ENCODE results near the gene CADM1. TPM values are rescaled to one million over a fixed set of nuclear protein-coding genes. Genes with fewer than 3 reads are reported as not detected.

CADM1 gene
- total RNA-seq, 1 experiment from 2014 or later = 15.5 TPM

DNA sequence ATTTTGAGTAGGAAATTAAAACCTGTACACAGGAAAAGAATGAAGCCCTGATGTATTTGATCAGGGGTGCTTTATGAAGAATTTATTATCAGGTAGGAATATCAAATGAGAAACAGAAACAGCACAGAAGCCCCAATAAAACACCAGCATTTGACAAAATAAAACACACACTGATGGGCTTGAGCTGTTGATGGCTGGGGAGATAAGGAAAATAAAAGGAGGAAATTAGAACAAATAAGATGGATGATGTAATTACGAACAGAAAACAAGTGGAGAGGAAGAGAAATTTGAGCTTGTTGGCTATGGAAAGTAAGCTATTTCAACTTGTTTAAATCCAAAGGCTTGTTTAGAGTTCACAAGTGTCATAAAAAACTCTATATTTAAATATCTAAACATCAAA lies 213.7 kb downstream of the CADM1 start:
- no peak for DNase-seq
- Histone ChIP-seq H3K4me3 (ENCODE audit: insufficient read depth, low read depth, low read length) (no peak overlapping the region), H3K36me3 (replicated peaks; ENCODE audit: control insufficient read depth, insufficient read depth, low read length) (no peaks in the 10 kb centered on the region), H3K27me3 (ENCODE audit: control insufficient read depth, insufficient read depth, low read length) (no peaks in the 10 kb centered on the region; the same call in 1 of the 2 replicates)

DNA sequence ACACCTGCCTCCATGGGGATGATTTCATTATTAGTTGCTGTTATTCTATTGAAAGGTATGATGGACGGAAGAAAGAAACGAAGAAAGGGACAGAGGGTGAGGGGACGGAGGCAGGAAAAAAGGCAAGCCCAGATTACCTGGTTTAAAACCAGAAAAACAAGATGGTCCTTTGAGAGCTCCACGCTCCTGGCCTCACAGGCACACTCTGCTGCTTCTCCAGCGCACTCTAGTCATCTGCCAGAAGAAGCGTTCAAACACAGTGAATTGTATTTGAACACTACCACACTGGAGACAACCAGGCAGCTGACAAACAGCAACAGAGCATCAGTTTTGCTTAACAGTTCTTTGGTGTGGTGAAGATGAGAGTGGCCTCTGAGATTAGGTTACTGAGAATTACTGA lies 216.9 kb downstream of the CADM1 start:
- H3K36me3 ChIP-seq (replicated peaks; ENCODE audit: control insufficient read depth, insufficient read depth, low read length) = no peaks in the 10 kb centered on the region
- no peak overlapping the region for H3K4me3 ChIP-seq (ENCODE audit: insufficient read depth, low read depth, low read length)
- DNase-seq = no peak
- H3K27me3 ChIP-seq (ENCODE audit: control insufficient read depth, insufficient read depth, low read length) = no peaks in the 10 kb centered on the region; the same call in 1 of the 2 replicates

DNA sequence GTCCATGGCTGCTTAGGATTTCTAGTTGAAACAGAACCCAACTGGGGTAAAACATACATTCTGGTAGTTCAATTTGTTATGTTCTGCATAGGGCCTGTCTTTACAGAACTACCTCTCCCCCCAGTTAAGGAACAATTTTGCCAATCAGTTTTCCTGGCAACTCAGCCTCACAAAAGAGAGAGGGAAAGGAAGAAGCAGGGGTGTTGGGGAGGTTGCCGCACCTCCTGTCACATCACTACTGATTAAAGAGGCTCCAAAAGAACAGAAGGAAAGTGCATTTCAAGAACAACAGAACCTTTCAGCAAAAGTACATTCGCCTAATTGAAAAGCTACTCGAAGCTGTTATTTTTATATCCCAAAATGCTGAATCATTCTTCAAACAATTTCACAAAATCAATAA lies 217.6 kb downstream of the CADM1 start:
- no peak overlapping the region for H3K4me3 ChIP-seq (ENCODE audit: insufficient read depth, low read depth, low read length)
- no peaks in the 10 kb centered on the region; the same call in 1 of the 2 replicates for H3K27me3 ChIP-seq (ENCODE audit: control insufficient read depth, insufficient read depth, low read length)
- DNase-seq = no peak
- H3K36me3 ChIP-seq (replicated peaks; ENCODE audit: control insufficient read depth, insufficient read depth, low read length) = no peaks in the 10 kb centered on the region

DNA sequence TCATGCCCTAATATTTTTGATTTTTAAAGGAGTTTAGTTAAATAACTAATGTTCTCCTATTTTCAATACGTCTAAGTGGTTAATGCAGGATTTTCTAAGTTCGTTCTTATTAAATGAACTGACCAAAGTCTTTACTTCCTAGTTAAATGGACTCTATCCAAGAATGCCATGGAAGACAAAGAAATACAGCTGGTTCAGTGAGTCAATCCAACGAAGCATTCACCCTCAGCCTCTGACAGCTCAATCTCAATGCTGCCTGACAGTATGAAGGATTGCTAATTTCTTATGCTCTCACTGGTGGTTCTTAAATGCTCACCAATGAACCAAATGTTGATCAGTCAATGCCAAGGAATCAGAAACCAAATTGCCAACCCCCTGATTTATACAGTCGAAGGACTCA lies 219.4 kb downstream of the CADM1 start:
- Histone ChIP-seq H3K27me3 (ENCODE audit: control insufficient read depth, insufficient read depth, low read length) (no peaks in the 10 kb centered on the region; the same call in 1 of the 2 replicates), H3K4me3 (ENCODE audit: insufficient read depth, low read depth, low read length) (no peak overlapping the region), H3K36me3 (replicated peaks; ENCODE audit: control insufficient read depth, insufficient read depth, low read length) (no peaks in the 10 kb centered on the region)
- no peak for DNase-seq

DNA sequence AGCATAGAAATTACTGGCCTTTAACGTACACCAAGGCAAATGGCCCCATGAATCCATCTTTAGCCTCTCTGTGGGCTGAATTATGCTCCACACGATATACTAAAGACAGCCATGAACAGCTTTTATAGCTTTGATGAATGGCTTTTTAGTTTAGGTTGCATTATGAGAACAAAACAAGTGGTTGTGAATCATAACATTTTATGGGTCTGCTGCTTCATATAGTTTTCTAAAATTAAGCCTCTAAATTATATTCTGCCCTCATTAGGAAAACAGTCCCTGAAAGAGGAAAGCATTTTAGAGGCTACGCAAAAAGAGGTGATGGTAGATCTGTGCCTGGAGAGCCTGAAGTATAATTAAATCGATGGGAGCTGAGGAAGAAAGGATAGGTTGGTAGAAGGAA lies 221.3 kb downstream of the CADM1 start:
- Histone ChIP-seq H3K27me3 (ENCODE audit: control insufficient read depth, insufficient read depth, low read length) (no peaks in the 10 kb centered on the region; the same call in 1 of the 2 replicates), H3K36me3 (replicated peaks; ENCODE audit: control insufficient read depth, insufficient read depth, low read length) (no peaks in the 10 kb centered on the region), H3K4me3 (ENCODE audit: insufficient read depth, low read depth, low read length) (no peak overlapping the region)
- no peak for DNase-seq

DNA sequence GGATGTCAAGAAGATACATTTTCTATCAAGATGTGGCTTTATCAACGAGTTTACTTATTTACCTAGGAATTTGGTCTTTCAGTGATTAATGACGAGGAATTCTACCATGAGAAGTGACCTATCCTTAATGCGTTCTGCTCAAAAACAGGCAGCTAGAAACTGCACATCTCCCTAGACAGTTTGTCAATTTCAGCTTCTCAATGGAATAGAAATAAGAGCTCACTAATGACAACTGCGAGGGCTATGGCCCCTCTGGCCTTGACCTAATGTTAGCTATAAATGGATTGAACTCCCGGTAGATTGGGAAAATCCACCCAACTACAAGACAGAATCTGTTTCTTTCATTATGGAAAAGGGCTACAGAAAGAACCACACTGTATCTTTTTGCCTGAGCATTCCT lies 223.4 kb downstream of the CADM1 start:
- Histone ChIP-seq H3K27me3 (ENCODE audit: control insufficient read depth, insufficient read depth, low read length) (no peaks in the 10 kb centered on the region), H3K4me3 (ENCODE audit: insufficient read depth, low read depth, low read length) (no peak overlapping the region), H3K36me3 (replicated peaks; ENCODE audit: control insufficient read depth, insufficient read depth, low read length) (no peaks in the 10 kb centered on the region)
- no peak for DNase-seq

DNA sequence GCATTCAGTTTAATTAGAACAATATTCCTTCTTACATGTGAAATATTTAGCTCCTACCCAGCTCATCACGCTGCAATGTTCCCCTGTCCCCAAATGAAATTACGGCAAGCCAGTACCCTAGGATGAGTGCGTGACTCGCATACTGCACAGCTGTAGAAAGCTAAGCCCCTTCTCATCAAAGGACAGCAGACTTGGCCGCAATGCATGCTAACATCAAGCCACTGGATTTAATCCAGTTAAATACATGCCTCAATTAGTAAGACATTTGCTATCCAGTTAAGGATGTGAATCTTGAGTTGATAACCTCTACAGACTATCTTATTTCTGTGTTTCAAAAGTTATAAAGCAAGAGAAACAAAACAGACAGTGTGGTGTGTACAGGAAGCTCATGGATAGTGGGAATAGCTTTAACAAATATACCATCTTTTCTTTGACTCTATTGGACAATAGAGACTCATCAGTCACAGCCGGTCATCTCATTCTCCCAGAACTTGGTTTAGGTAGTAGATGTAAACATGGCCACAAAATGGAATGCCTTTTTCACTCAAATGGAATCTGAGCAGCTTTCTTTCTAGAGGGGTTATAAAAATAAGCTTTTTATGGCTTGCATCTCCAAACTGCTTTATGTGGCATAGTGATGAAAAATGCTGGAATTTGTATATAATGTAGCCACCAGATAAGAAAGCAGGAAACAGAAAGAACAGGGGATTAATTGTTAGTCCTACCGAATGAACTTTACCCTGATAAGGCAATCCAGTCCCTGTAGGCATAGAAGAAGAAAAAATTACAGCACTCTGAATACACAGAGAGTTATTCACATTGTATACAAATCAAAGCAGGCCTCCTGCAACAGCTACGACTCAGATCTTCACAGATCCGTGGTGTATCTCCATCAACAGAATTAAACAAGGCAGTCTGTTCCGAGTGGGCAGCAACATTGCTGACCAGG lies 224.1 kb downstream of the CADM1 start:
- H3K27me3 ChIP-seq (ENCODE audit: control insufficient read depth, insufficient read depth, low read length) = no peaks in the 10 kb centered on the region
- H3K36me3 ChIP-seq (replicated peaks; ENCODE audit: control insufficient read depth, insufficient read depth, low read length) = no peaks in the 10 kb centered on the region
- DNase-seq = no peak
- H3K4me3 ChIP-seq (ENCODE audit: insufficient read depth, low read depth, low read length) = no peak overlapping the region

DNA sequence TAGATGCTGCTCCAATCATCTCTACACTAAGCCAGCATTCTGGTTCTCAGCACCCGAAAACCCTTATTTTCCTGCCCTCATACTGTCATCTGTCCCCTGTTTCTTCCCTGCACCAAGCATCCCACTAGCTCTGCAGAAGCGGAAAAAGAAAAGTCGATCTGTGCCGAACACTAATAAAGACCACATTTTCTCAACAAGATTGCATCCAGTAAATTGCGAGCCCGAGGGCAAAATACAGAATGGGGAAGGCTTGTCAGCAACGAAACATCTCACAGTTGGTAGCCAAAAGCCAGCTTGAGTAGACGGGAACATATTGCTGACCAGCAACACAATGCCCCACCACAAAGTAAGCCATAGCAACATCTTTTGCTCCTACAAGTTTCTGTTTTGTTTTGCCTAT lies 227.4 kb downstream of the CADM1 start:
- Histone ChIP-seq H3K27me3 (ENCODE audit: control insufficient read depth, insufficient read depth, low read length) (no peaks in the 10 kb centered on the region), H3K36me3 (replicated peaks; ENCODE audit: control insufficient read depth, insufficient read depth, low read length) (no peaks in the 10 kb centered on the region), H3K4me3 (ENCODE audit: insufficient read depth, low read depth, low read length) (no peak overlapping the region)
- no peak for DNase-seq

DNA sequence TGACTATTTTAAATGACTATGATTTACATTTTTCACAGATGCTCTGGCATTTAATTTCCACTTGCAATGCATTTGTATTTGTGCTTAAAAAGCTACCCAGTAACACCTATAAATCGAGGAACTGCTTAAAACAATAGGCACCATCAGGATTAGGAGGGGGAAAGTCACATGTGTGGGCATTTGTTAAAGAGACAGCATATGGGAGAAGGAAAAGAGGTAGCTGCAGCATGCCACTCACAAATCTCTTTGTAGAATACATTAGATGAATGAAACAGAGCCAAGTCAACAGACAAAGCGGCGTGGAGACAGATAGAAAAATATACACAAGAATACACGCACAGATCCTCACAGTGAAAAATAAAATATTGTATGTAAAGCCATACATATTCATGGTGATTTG lies 228.0 kb downstream of the CADM1 start:
- Histone ChIP-seq H3K36me3 (replicated peaks; ENCODE audit: control insufficient read depth, insufficient read depth, low read length) (no peaks in the 10 kb centered on the region), H3K4me3 (ENCODE audit: insufficient read depth, low read depth, low read length) (no peak overlapping the region), H3K27me3 (ENCODE audit: control insufficient read depth, insufficient read depth, low read length) (no peaks in the 10 kb centered on the region)
- DNase-seq = no peak

DNA sequence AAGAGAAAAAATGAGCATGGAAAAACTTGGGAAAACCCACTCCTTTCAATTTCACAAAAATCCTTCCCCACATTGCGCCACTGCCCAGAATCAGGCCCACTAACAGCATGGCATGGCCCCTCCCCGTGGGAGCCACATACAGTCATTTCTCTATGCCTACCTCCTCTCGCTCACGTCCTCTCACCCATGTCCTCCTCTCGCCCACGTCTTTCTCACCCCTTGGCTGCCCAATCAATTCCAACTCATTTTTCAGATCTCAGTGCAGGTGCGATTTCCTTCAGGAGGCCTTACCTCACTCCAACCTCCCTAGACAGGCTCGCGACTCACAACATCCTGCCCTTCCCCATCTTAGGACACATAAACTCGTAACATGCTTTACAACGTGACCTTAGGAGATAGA lies 229.2 kb downstream of the CADM1 start:
- Histone ChIP-seq H3K27me3 (ENCODE audit: control insufficient read depth, insufficient read depth, low read length) (no peaks in the 10 kb centered on the region), H3K36me3 (replicated peaks; ENCODE audit: control insufficient read depth, insufficient read depth, low read length) (no peaks in the 10 kb centered on the region), H3K4me3 (ENCODE audit: insufficient read depth, low read depth, low read length) (no peak overlapping the region)
- no peak for DNase-seq

DNA sequence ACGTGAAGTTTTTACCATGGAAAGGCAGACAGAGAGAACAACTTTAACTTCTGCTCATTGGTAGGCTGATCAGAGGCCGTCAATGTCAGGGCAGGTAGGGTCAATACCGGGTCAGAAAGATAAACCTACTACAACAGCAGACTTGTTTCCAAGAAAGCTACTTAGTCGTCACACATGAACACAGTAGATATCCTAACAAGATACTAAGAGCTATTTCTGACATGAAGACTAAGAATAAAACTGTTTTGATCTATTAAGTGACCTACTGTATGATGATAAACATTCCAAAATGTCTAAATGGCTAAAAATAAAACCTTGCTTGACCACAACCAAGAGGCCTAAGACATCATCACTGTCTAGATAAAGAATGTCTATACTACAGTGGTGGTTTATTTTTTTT lies 231.3 kb downstream of the CADM1 start:
- DNase-seq = no peak

DNA sequence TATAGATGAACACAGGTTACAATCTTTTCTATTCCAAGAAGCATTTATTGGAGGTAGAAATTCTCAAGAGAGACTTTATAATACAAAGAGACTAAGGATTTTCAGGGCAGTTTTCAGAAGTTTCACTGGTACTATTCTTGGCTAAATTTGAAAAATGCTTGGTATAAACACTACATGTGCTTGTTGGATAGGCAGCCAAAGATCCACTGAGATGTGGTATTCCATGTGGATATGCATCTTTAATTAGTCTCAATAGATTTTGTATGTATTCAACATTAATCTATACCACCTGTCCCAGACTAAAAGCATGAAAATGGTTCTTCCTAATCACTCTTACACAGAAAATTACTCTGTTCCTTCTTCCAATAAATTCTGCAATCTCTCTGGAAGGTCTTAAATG lies 232.6 kb downstream of the CADM1 start:
- Histone ChIP-seq H3K27me3 (ENCODE audit: control insufficient read depth, insufficient read depth, low read length) (no peaks in the 10 kb centered on the region), H3K36me3 (replicated peaks; ENCODE audit: control insufficient read depth, insufficient read depth, low read length) (no peaks in the 10 kb centered on the region), H3K4me3 (ENCODE audit: insufficient read depth, low read depth, low read length) (no peak overlapping the region)
- DNase-seq = no peak

More for the DNA sequence above, 231.3 kb downstream of the CADM1 start:
- H3K36me3 ChIP-seq (replicated peaks; ENCODE audit: control insufficient read depth, insufficient read depth, low read length) = no peaks in the 10 kb centered on the region
- H3K27me3 ChIP-seq (ENCODE audit: control insufficient read depth, insufficient read depth, low read length) = no peaks in the 10 kb centered on the region
- H3K4me3 ChIP-seq (ENCODE audit: insufficient read depth, low read depth, low read length) = no peak overlapping the region

DNA sequence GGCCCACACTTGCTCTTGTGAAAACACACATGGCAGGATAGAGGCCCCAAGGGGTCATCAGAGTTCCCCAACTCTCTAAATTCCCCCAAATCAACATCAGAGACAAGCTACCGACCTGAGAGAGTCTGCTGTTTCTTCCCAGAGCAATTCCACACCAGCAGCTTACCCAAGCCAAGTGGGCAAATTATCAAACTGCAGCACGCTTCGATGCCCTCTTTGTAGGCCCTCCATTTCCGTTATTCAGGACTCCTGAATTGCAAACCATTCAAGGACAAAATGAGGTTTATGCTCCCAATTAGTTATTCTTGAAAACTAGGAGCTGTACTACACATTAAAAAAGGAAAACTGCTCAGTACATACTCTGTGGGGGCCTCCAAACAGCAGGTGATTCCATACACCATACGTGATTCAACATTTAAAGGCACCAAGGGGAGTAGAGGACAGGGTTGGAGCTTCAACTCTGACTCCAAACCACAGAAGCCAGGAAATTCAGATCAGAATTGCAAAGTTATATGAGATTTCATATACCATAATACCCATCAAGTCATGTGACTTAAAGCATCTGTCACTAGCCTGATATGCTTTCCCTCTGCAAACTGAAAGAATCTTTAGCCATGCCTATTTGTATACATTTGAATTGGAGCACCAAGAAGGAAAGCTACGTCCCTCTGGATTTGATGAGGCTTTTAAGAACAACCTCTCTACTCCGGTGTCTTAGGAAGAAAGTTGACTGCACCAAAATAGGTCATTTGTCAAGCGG lies 234.8 kb downstream of the CADM1 start:
- Histone ChIP-seq H3K36me3 (replicated peaks; ENCODE audit: control insufficient read depth, insufficient read depth, low read length) (no peaks in the 10 kb centered on the region), H3K4me3 (ENCODE audit: insufficient read depth, low read depth, low read length) (no peak overlapping the region), H3K27me3 (ENCODE audit: control insufficient read depth, insufficient read depth, low read length) (no peaks in the 10 kb centered on the region)
- no peak for DNase-seq

DNA sequence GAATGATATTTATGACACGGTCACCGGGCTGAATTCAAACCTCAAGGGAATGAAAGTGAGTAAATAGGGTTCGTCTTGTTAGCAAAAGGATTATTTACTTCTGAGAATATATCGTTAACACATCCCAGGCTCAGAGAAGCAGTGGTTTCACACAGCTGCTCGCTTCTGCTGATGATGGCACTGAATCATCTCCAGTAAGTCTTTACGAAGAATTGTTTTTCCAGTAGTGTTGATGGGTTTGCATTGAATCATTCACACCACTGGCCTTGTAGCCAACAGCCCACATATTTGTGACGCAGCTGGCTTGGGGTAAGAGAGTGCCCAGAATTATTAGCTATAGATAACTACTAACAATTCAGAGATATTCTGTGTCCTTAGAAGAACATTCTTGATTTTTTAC lies 236.3 kb downstream of the CADM1 start:
- Histone ChIP-seq H3K27me3 (ENCODE audit: control insufficient read depth, insufficient read depth, low read length) (no peaks in the 10 kb centered on the region), H3K36me3 (replicated peaks; ENCODE audit: control insufficient read depth, insufficient read depth, low read length) (no peaks in the 10 kb centered on the region), H3K4me3 (ENCODE audit: insufficient read depth, low read depth, low read length) (no peak overlapping the region)
- no peak for DNase-seq

DNA sequence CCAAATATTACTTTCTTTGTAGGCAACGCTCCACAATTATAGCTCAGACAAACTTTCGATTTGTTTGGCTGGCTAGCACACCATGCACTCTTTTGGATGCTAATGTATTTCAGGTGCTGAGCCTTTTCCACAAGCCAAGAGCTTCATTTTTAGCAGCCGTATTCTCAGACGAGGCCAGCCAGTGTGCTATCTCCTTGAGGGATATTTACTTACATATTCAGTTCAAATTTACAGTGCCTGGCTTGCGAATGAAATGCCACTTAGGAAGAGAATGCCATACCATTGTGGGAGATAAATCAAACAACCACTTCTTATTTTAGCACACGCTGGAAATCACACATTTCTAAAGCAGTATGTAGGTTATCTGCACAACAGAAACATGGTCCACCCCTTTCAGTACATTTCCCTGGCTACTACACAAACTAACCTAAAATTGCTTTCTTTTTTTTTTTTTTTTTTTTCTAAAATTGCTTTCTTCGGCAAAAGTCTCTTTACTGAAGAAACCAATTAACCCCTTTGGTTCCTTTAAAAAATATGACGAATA lies 236.9 kb downstream of the CADM1 start:
- H3K4me3 ChIP-seq (ENCODE audit: insufficient read depth, low read depth, low read length) = no peak overlapping the region
- no peaks in the 10 kb centered on the region for H3K36me3 ChIP-seq (replicated peaks; ENCODE audit: control insufficient read depth, insufficient read depth, low read length)
- no peak for DNase-seq
- H3K27me3 ChIP-seq (ENCODE audit: control insufficient read depth, insufficient read depth, low read length) = no peaks in the 10 kb centered on the region

Data from H7 (cell line).